Smooth muscle cell (in vitro differentiated cells): ENCODE data around the gene RIMS1. TPM values are rescaled to one million over a fixed set of nuclear protein-coding genes. Genes with fewer than 3 reads are reported as not detected.

Experiments
- DNase-seq: peaks from one replicate; lab custom pipeline; 2025; ENCODE audit not compliant: unreplicated experiment; lab: John Stamatoyannopoulos, UW
- H2AFZ ChIP-seq: fragments of 200-600 bp; sonication (generic); 2 replicates; pipeline ENCODE4 v1.6.0; 2016; ENCODE audit warnings: antibody characterized with exemption, low read depth, mild to moderate bottlenecking
- H3F3A ChIP-seq: fragments of 200-600 bp; sonication (generic); 2 replicates; pipeline ENCODE4 v1.6.0; 2017; ENCODE audit warnings: antibody characterized with exemption, low read depth
- H3K27ac ChIP-seq: fragments of 200-600 bp; sonication (generic); 2 replicates; pipeline ENCODE4 v1.5.1; 2016; ENCODE audit warnings: low read depth, mild to moderate bottlenecking
- H3K27me3 ChIP-seq: fragments of 200-600 bp; sonication (generic); 2 replicates; pipeline ENCODE4 v1.6.1; 2016; ENCODE audit warnings: low read depth, mild to moderate bottlenecking
- H3K36me3 ChIP-seq: fragments of 200-600 bp; sonication (generic); 2 replicates; pipeline ENCODE4 v1.5.1; 2016; ENCODE audit warnings: low read depth
- H3K4me1 ChIP-seq: fragments of 200-600 bp; sonication (generic); 2 replicates; pipeline ENCODE4 v1.5.1; 2016; ENCODE audit warnings: low read depth
- H3K4me2 ChIP-seq: fragments of 200-600 bp; sonication (generic); 2 replicates; pipeline ENCODE4 v1.6.0; 2016; ENCODE audit warnings: mild to moderate bottlenecking
- H3K4me3 ChIP-seq: fragments of 200-600 bp; sonication (generic); 2 replicates; pipeline ENCODE4 v1.5.1; 2016; ENCODE audit warnings: mild to moderate bottlenecking
- H3K79me2 ChIP-seq: fragments of 200-600 bp; sonication (generic); 2 replicates; pipeline ENCODE4 v1.6.0; 2016; ENCODE audit warnings: low read depth, mild to moderate bottlenecking
- H3K9ac ChIP-seq: fragments of 200-600 bp; sonication (generic); 2 replicates; pipeline ENCODE4 v1.6.0; 2016; ENCODE audit warnings: low read depth
- H3K9me3 ChIP-seq: fragments of 200-600 bp; sonication (generic); replicated peaks from 2 replicates; pipeline ENCODE4 v1.5.1; 2016; ENCODE audit warnings: low read depth
- H4K20me1 ChIP-seq: fragments of 200-600 bp; sonication (generic); 2 replicates; pipeline ENCODE4 v1.6.0; 2016; ENCODE audit warnings: low read depth
- WGBS: methylation state at CpG from one replicate; pipeline ENCODE4 v1.1.7; 2016; ENCODE audit warnings: low lambda C conversion rate; 5-methylcytosine and 5-hydroxymethylcytosine counted together
- polyA plus RNA-seq: library from polyadenylated mRNA; unstranded; fragments of >200 nt; fragmentation: Nextera tagmentation; extraction: Ambion mirVana; gene quantifications from 2 replicates; pipeline ENCODE4 v1.2.1, GENCODE V29; 2016
- total RNA-seq: library from RNA; depleted of rRNA; stranded (reverse); fragments of >200 nt; gene quantifications from 2 replicates; pipeline ENCODE4 v1.2.3, GENCODE V29; 2014
- TF ChIP-seq, protein P1 (sequence below): fragments of 200-600 bp; sonication (generic); IDR thresholded peaks from 2 replicates; pipeline ENCODE4 v1.5.1; 2017; ENCODE audit warnings: borderline replicate concordance, mild to moderate bottlenecking, antibody characterized with exemption; ENCODE audit not compliant: insufficient read depth, poor library complexity, severe bottlenecking

Gene RIMS1, protein sequence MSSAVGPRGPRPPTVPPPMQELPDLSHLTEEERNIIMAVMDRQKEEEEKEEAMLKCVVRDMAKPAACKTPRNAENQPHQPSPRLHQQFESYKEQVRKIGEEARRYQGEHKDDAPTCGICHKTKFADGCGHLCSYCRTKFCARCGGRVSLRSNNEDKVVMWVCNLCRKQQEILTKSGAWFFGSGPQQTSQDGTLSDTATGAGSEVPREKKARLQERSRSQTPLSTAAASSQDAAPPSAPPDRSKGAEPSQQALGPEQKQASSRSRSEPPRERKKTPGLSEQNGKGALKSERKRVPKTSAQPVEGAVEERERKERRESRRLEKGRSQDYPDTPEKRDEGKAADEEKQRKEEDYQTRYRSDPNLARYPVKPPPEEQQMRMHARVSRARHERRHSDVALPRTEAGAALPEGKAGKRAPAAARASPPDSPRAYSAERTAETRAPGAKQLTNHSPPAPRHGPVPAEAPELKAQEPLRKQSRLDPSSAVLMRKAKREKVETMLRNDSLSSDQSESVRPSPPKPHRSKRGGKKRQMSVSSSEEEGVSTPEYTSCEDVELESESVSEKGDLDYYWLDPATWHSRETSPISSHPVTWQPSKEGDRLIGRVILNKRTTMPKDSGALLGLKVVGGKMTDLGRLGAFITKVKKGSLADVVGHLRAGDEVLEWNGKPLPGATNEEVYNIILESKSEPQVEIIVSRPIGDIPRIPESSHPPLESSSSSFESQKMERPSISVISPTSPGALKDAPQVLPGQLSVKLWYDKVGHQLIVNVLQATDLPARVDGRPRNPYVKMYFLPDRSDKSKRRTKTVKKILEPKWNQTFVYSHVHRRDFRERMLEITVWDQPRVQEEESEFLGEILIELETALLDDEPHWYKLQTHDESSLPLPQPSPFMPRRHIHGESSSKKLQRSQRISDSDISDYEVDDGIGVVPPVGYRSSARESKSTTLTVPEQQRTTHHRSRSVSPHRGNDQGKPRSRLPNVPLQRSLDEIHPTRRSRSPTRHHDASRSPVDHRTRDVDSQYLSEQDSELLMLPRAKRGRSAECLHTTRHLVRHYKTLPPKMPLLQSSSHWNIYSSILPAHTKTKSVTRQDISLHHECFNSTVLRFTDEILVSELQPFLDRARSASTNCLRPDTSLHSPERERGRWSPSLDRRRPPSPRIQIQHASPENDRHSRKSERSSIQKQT (N-terminal part only)
- total RNA-seq (1.8 and 2.2 TPM in 2 replicates), polyA plus RNA-seq (0.20 and 0.73 TPM in 2 replicates)

DNA sequence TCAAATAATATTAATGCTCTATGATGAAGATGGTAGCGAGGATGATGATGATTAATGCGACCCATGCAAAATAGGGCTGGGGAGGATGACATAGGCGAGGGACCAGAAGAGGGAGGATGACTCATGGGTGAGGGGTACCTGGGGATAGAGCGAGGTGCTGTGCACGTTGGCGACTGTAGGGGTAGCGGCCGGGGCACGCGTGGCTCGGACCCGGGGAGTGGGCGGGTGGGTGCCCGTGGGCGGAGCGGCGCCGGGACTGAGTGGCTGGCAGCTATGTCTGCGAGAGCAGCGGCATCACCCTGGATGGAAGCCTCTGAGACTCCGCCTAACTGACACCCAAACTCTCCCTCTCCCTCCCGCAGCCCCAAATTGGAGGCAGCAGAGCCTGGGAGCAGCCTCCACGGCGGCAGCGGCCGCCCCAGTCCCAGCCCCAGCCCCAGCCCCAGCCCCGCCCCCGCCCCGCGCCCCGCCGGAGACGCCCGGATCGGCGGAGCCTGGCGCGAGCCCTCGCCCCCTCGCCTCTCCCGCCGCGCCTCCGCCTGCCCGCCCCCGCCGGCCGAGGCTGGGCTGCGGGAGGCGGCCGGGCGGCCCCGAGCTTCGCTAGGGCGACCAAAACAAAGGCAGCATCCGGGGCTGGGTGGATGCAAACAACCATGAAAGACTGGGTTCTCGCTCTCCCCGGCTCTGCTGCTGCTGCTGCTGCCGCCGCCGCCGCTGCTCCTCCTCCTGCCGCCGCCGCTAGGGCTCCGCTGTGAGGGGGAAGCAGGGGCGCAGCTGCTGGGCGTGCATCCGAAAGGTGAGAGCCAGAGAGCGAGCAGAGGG is at the start of gene RIMS1:
Gene RIMS1, plus strand, starts transcription at position 367 of the 822 bp plus-strand sequence. CDS start 474 bp downstream, outside the sequence.
- Histone ChIP-seq H3K4me2 (peak within 1 kb of the TSS; percentile 86), H4K20me1 (no peaks in the 10 kb centered on the region), H3K9ac (no peak within 1 kb of the TSS), H3K27me3 (peaks cover 47% of the 10 kb centered on the region), H3F3A (no peaks in the 10 kb centered on the region), H3K36me3 (no peaks in the 10 kb centered on the region), H3K79me2 (no peaks in the 10 kb centered on the region), H3K27ac (no peak within 1 kb of the TSS), H3K9me3 (no peaks in the 10 kb centered on the region), H2AFZ (peak within 1 kb of the TSS; percentile 66), H3K4me1 (peaks cover 4% of the 10 kb centered on the region), H3K4me3 (peak within 1 kb of the TSS; percentile 58)
- TF ChIP-seq, protein P1, sequence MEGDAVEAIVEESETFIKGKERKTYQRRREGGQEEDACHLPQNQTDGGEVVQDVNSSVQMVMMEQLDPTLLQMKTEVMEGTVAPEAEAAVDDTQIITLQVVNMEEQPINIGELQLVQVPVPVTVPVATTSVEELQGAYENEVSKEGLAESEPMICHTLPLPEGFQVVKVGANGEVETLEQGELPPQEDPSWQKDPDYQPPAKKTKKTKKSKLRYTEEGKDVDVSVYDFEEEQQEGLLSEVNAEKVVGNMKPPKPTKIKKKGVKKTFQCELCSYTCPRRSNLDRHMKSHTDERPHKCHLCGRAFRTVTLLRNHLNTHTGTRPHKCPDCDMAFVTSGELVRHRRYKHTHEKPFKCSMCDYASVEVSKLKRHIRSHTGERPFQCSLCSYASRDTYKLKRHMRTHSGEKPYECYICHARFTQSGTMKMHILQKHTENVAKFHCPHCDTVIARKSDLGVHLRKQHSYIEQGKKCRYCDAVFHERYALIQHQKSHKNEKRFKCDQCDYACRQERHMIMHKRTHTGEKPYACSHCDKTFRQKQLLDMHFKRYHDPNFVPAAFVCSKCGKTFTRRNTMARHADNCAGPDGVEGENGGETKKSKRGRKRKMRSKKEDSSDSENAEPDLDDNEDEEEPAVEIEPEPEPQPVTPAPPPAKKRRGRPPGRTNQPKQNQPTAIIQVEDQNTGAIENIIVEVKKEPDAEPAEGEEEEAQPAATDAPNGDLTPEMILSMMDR: peak; percentile 5
- WGBS: 4% methylated on average over 16 of the region's 70 CpGs
- DNase-seq: no peak

DNA sequence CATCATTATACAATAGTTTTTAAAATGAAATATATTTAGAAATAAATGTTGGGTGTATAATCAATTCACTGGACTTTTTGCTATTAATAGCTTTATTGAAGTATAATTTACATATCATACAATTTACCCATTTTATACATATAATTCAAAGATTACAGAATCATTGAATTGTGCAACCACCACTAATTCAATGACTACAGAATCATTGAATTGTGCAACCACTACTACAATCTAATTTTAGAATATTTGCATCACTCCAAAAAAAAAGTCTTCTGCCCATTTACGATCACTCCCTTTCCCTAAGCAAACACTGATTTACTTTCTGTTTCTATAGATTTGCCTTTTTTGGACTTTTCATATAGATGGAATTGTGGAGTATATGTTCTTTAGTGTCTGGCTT is 35.1 kb upstream of the RIMS1 start:
- Histone ChIP-seq H3K9ac (no peak overlapping the region), H3K79me2 (no peaks in the 10 kb centered on the region), H3K36me3 (no peaks in the 10 kb centered on the region), H3K27me3 (no peaks in the 10 kb centered on the region), H3K27ac (no peak overlapping the region), H2AFZ (no peak overlapping the region), H3K4me3 (no peak overlapping the region), H3K4me2 (no peak overlapping the region), H3K9me3 (no peaks in the 10 kb centered on the region), H4K20me1 (no peaks in the 10 kb centered on the region), H3K4me1 (no peaks in the 10 kb centered on the region), H3F3A (no peaks in the 10 kb centered on the region)
- TF ChIP-seq, protein P1: no peak
- 74% methylated on average over 1 of the region's 1 CpG for WGBS
- no peak for DNase-seq

DNA sequence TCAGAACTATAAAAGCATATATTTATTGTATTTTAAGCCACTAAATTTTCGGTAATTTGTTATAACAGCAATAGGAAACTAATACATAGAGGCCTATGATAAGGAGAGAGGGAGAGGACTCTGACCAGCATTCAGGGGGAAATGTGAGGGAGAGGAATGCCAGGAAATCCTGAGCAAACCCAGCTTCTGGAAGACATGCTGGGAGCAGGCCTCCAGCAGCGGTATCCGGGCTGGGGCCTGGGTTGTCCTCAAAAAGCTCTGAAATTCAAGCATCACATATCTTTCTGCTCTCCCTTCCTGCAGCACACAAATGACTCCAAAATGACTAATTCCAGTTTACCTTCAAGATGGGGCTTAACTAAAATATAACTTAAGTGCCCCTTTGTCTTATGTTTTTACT is 33.4 kb upstream of the RIMS1 start:
- Histone ChIP-seq H3K9ac (no peak overlapping the region), H3K27ac (no peak overlapping the region), H3K79me2 (no peaks in the 10 kb centered on the region), H3F3A (no peaks in the 10 kb centered on the region), H4K20me1 (no peaks in the 10 kb centered on the region), H3K27me3 (no peaks in the 10 kb centered on the region), H3K36me3 (no peaks in the 10 kb centered on the region), H3K4me3 (no peak overlapping the region), H3K9me3 (no peaks in the 10 kb centered on the region), H2AFZ (no peak overlapping the region), H3K4me1 (no peaks in the 10 kb centered on the region), H3K4me2 (no peak overlapping the region)
- WGBS: 87% methylated on average over 3 of the region's 3 CpGs
- TF ChIP-seq, protein P1: no peak
- no peak for DNase-seq
